OCI-LY7 (cell line): Measurements from ENCODE around the gene CTNNA3.

Experiments
- CTCF ChIP-seq: fragments of 200-600 bp; sonication (generic); conservative IDR thresholded peaks from 2 replicates; pipeline ENCODE4 v1.5.1; 2014; ENCODE audit warnings: mild to moderate bottlenecking, antibody characterized with exemption, low read length, moderate library complexity, mixed read lengths
- EZH2phosphoT487 ChIP-seq: fragments of 200-600 bp; sonication (generic); IDR thresholded peaks from 2 replicates; pipeline ENCODE4 v1.6.1; 2018; ENCODE audit warnings: low read depth, borderline replicate concordance, mild to moderate bottlenecking, mixed run types, antibody characterized with exemption, low read length, moderate library complexity, mixed read lengths

- no peak for TF ChIP-seq CTCF
- TF ChIP-seq EZH2phosphoT487, result no peak
These were observed 976.5 kb downstream of the CTNNA3 start for GRCh38 chr10:66719483-66719882.
